ENCODE measurements around the gene ICA1L.

- TF ChIP-seq SIN3A (IDR thresholded peaks at IDR 0.05; ENCODE audit: borderline replicate concordance, insufficient read depth, low read length): no peak
- no peak for TF ChIP-seq TAF1 (IDR thresholded peaks at IDR 0.05; ENCODE audit: borderline replicate concordance, insufficient read depth, low read length)
- no peak for TF ChIP-seq POLR2AphosphoS5 (IDR thresholded peaks at IDR 0.05; ENCODE audit: low read depth, low read length)
- no peak for TF ChIP-seq REST (IDR thresholded peaks at IDR 0.05; ENCODE audit: insufficient read depth in 1 of 2, low read depth in 2 of 2, low read length in 2 of 2)
Observed at GRCh38 chr2:202885190-202885589, 13.6 kb upstream of the ICA1L start.

All from PFSK-1 (cell line).